Heart right ventricle (tissue), 16 donors: Measurements from ENCODE around the gene SLC39A13. TPM values are rescaled to one million over a fixed set of nuclear protein-coding genes. Genes with fewer than 3 reads are reported as not detected.

Source experiments
- ATAC-seq, 8 donors: fragments of 200-7000 bp; cut with Tn5 transposase; one replicate each; pipeline ENCODE4 v1.9.1; 2020; ENCODE audit warnings: mild to moderate bottlenecking in 8 of 8, moderate library complexity in 8 of 8, moderate number of reproducible peaks in 1 of 8
- DNase-seq, 2 donors: peaks; one replicate each; pipeline ENCODE4 v3.0.0-alpha.2; 2020
- H3K27ac ChIP-seq, 10 donors: fragments of 200-600 bp; sonication (generic) in 2 of 10; one replicate each; pipeline versions ENCODE4 v1.5.0 to v1.8.0; 2020 to 2022; ENCODE audit warnings: mild to moderate bottlenecking in 3 of 10
- H3K27me3 ChIP-seq, 7 donors: fragments of 200-600 bp; one replicate each; pipeline ENCODE4 v1.8.0; 2021 to 2022; ENCODE audit warnings: mild to moderate bottlenecking in 2 of 7
- H3K36me3 ChIP-seq, 9 donors: fragments of 200-600 bp; sonication (generic) in 1 of 9; one replicate each; pipeline versions ENCODE4 v1.5.0 to v1.8.0; 2020 to 2022; ENCODE audit warnings: mild to moderate bottlenecking in 2 of 9
- H3K4me1 ChIP-seq, 9 donors: fragments of 200-600 bp; sonication (generic) in 1 of 9; one replicate each; pipeline versions ENCODE4 v1.5.0 to v1.8.0; 2020 to 2022; ENCODE audit warnings: mild to moderate bottlenecking in 4 of 9
- H3K4me3 ChIP-seq, 10 donors: fragments of 200-600 bp; sonication (generic) in 2 of 10; one replicate each; pipeline versions ENCODE4 v1.5.0 to v1.8.0; 2020 to 2022; ENCODE audit warnings: mild to moderate bottlenecking in 7 of 10, moderate library complexity in 2 of 10
- H3K9me3 ChIP-seq, 11 donors: fragments of 200-600 bp in 10 of 11; sonication (generic) in 2 of 11; one replicate each; pipeline versions ENCODE4 v1.5.0 to v1.8.0; 2013 to 2022; ENCODE audit warnings: mild to moderate bottlenecking in 2 of 11, control low read depth in 1 of 11, moderate library complexity in 1 of 11
- CTCF ChIP-seq, 9 donors: fragments of 200-600 bp; sonication (generic) in 2 of 9; IDR thresholded peaks; one replicate each; pipeline versions ENCODE4 v1.5.0 to v1.8.0; 2021 to 2022; ENCODE audit warnings: antibody characterized with exemption in 9 of 9, mild to moderate bottlenecking in 5 of 9, moderate library complexity in 1 of 9
- WGBS, 2 donors: extraction: QIAGEN DNeasy Blood & Tissue Kit; methylation state at CpG; one replicate each; pipeline ENCODE4 v1.1.7; 2013; ENCODE audit warnings: inconsistent platforms in 1 of 2; 5-methylcytosine and 5-hydroxymethylcytosine counted together
- intact Hi-C, 10 donors: fragments of 100-400 bp; cut with DNase I; formaldehyde crosslinking; loops; one replicate each; pipeline versions ENCODE4 v1.11.1 to v1.14.2; 2022
- polyA plus RNA-seq, 2 donors: library from polyadenylated mRNA; stranded (reverse); fragments of 200-250 nt; gene quantifications; one replicate each; pipeline ENCODE4 v1.2.3, GENCODE V29; 2013
- total RNA-seq, 10 donors: library from RNA; stranded (reverse); fragmentation: NEBNext Ultra II Directional in 3 of 10; extraction: Animal tissue kit (Norgen Biotek cat#: 25700) in 3 of 10; gene quantifications; one replicate each; pipeline versions ENCODE4 v1.2.1 to v1.2.4, GENCODE V29; 2021 to 2023
- donor health status: Arrhythmogenic right ventricular cardiomyopathy.
- donor health status: ischemic (EF 13 %, LVEDD 7.1; RV severe dilation, severe dysfunction).
- donor health status: healthy with polysubstance abuse.
- donor health status: DM: no; HTN: yes; CAD: no.
- donor health status: DM: no; HTN: no; CAD: no.
- donor health status: ischemic (EF 25% LVEDD 6.9; RV normal size, moderate dysfunction).
- donor health status: ischemic (EF 25% LVEDD 5.7; RV mildly dilated, moderate dysfunction).
- donor health status: healthy.
- donor health status: DM: yes; HTN: yes; CAD: no.
- donor health status: Ischemic cardiomyopathy.
- donor health status: ischemic (EF 35%, LVEDD 5.7; RV mildly dilated, moderate dysfunction).
- donor health status: nonischemic (EF 11% LVEDD 7.7; RV severe dilation, severe dysfunction).
- donor health status: DM: yes; HTN: yes; CAD: no.
- donor health status: PGD.
- donor health status: ischemic (EF 29% LVEDD 5.4; RV normal size, mild dysfunction).
- donor health status: nonischemic (EF 23%, LVEDD 6.1; RV moderate dilation, normal function).

SLC39A13 gene
- total and polyA plus RNA-seq, 12 donors: 31.1 to 86.4 (median 42.4) TPM

- peak overlapping the region; percentile 43 to 68 (median 58) for H3K4me3 ChIP-seq
- no peaks in the 10 kb centered on the region for H3K9me3 ChIP-seq
- ATAC-seq (peak; percentile 56 to 85 (median 77)), DNase-seq (no peak)
- H3K4me1 ChIP-seq: peaks cover 9 to 38% (median 21%) of the 10 kb centered on the region in 9 donors
- 8 to 9% methylated on average over 44 to 47 of the region's 47 CpGs for WGBS, 2 donors
- intact Hi-C loops: no loop called here
- H3K27ac ChIP-seq: peak overlapping the region; percentile 67 to 95 (median 90)
- no peaks in the 10 kb centered on the region for H3K36me3 ChIP-seq
- H3K27me3 ChIP-seq: no peaks in the 10 kb centered on the region
- no peak for TF ChIP-seq CTCF (IDR thresholded peaks at IDR 0.05)
Observed at GRCh38 chr11:47399860-47400767, 8.3 kb upstream of the SLC39A13 start.

GRCh38 chr11:47400768-47401279 is 7.6 kb upstream of the SLC39A13 start:
- no peaks in the 10 kb centered on the region for H3K36me3 ChIP-seq
- peaks cover 8 to 31% (median 15%) of the 10 kb centered on the region in 9 donors for H3K4me1 ChIP-seq
- H3K27me3 ChIP-seq: no peaks in the 10 kb centered on the region
- ATAC-seq (peak; percentile 77 to 95 (median 89)), DNase-seq (no peak)
- peak overlapping the region in 9 of 10 donors; percentile 43 to 68 (median 58) for H3K4me3 ChIP-seq
- TF ChIP-seq CTCF (IDR thresholded peaks at IDR 0.05): no peak
- 19 to 22% methylated on average over 8 of the region's 8 CpGs for WGBS, 2 donors
- H3K9me3 ChIP-seq: no peaks in the 10 kb centered on the region
- H3K27ac ChIP-seq: peak overlapping the region; percentile 67 to 95 (median 90)
- intact Hi-C loops: no loop called here

GRCh38 chr11:47403135-47403534 is 5.3 kb upstream of the SLC39A13 start:
- H3K27me3 ChIP-seq: no peaks in the 10 kb centered on the region
- H3K4me1 ChIP-seq: peaks cover 13 to 45% (median 27%) of the 10 kb centered on the region in 9 donors
- no peak for ATAC-seq
- H3K9me3 ChIP-seq: no peaks in the 10 kb centered on the region
- 72 to 76% methylated on average over 4 of the region's 4 CpGs for WGBS, 2 donors
- no peaks in the 10 kb centered on the region for H3K36me3 ChIP-seq
- intact Hi-C loops: no loop called here
- no peak for TF ChIP-seq CTCF (IDR thresholded peaks at IDR 0.05)
- no peak overlapping the region for H3K4me3 ChIP-seq
- no peak overlapping the region for H3K27ac ChIP-seq
- DNase-seq: no peak

DNA sequence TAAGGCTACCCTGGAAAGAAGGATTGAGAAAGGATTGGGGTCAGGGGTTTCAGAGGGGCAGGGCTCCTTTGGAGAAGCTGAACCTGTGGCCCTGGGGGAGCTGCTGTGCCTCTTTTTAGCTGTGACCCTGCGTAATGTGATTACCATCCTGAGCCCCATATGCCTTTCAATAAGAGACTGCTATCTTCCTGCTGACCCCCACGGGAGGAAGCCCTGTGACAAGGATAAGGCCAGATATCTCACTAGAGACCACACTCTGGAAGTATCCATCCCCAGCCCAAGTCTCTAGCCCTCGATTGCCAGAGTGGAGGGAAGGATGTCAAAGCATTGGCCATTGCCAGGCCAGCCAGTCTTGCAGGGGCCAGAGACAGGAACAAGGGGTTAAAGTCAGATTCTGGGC is 4.8 kb upstream of the SLC39A13 start:
- no peaks in the 10 kb centered on the region for H3K27me3 ChIP-seq
- no peak for DNase-seq
- H3K36me3 ChIP-seq: no peaks in the 10 kb centered on the region
- H3K27ac ChIP-seq: no peak overlapping the region
- TF ChIP-seq CTCF (IDR thresholded peaks at IDR 0.05): no peak
- H3K4me1 ChIP-seq: peaks cover 13 to 45% (median 27%) of the 10 kb centered on the region in 9 donors
- no peak overlapping the region for H3K4me3 ChIP-seq
- WGBS, 2 donors: 55 to 61% methylated on average over 3 of the region's 3 CpGs
- ATAC-seq: no peak
- H3K9me3 ChIP-seq: no peaks in the 10 kb centered on the region
- intact Hi-C loops: no loop called here
